ENCODE data around the gene JADE3. TPM values are rescaled to one million over a fixed set of nuclear protein-coding genes. Genes with fewer than 3 reads are reported as not detected.
"Not testable (repeated sequence)": the region's sequence is repeated elsewhere in the genome, so short reads cannot be mapped to it uniquely, and the experiment has no call there.

JADE3 gene
- total RNA-seq, 4 donors from 2014 or later = 2.0 to 10.9 (median 2.9) TPM

DNA sequence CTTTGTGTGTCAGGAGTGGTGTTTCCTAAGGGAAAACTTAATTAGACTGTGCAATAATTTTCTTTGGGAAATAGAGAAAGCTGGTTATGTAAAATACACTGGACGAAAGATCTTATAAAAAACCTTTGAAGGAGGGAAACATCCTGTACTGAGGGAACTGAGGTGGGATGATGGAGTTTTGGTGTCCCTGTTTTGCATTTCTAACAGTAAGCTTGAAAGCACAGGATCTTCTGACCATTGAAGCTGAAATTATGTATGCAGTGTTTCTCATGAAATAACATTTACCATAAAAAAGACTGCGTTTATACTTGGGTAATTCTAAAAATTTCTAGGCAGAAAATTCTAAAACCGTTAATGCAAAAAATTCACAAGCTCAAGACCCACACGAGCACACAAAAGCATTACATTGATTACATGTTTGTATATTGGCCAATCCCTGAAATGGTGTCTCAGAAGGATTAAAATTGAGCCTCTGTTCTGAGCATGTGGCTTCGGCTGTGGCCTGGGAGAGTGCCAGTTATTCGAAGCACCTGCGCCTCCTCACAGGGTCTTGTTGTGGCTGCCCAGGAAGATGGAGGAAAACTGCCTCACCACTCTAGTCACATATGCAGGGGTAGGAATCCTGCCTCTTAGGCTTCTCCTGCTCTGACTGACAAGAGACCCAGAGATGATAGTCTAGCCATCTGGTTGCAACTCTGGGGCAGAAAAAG lies 49.5 kb downstream of the JADE3 start:
- H3K27ac ChIP-seq = no peak overlapping the region
- H3K4me1 ChIP-seq = peaks cover 0 to 3% of the 10 kb centered on the region in 2 donors
- DNase-seq (no peak), ATAC-seq (no peak)
- H3K36me3 ChIP-seq = no peaks in the 10 kb centered on the region
- TF ChIP-seq, protein P1, sequence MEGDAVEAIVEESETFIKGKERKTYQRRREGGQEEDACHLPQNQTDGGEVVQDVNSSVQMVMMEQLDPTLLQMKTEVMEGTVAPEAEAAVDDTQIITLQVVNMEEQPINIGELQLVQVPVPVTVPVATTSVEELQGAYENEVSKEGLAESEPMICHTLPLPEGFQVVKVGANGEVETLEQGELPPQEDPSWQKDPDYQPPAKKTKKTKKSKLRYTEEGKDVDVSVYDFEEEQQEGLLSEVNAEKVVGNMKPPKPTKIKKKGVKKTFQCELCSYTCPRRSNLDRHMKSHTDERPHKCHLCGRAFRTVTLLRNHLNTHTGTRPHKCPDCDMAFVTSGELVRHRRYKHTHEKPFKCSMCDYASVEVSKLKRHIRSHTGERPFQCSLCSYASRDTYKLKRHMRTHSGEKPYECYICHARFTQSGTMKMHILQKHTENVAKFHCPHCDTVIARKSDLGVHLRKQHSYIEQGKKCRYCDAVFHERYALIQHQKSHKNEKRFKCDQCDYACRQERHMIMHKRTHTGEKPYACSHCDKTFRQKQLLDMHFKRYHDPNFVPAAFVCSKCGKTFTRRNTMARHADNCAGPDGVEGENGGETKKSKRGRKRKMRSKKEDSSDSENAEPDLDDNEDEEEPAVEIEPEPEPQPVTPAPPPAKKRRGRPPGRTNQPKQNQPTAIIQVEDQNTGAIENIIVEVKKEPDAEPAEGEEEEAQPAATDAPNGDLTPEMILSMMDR (IDR thresholded peaks at IDR 0.05 in 4 of 5, conservative IDR thresholded peaks at IDR 0.05 in 1 of 5) = no peak
- TF ChIP-seq POLR2A (IDR thresholded peaks at IDR 0.05) = no peak
- intact Hi-C loops (cut with DNase I; ENCODE audit: low total_unique reads) (no loop called here), in situ Hi-C loops (cut with MboI; ENCODE audit: low sequenced_read_pairs in 4 of 4) (no loop called here)
- H3K27me3 ChIP-seq = peaks cover 0 to 6% (median 0%) of the 10 kb centered on the region in 3 donors
- no peaks in the 10 kb centered on the region for H3K9me3 ChIP-seq
- H3K4me3 ChIP-seq = no peak overlapping the region

DNA sequence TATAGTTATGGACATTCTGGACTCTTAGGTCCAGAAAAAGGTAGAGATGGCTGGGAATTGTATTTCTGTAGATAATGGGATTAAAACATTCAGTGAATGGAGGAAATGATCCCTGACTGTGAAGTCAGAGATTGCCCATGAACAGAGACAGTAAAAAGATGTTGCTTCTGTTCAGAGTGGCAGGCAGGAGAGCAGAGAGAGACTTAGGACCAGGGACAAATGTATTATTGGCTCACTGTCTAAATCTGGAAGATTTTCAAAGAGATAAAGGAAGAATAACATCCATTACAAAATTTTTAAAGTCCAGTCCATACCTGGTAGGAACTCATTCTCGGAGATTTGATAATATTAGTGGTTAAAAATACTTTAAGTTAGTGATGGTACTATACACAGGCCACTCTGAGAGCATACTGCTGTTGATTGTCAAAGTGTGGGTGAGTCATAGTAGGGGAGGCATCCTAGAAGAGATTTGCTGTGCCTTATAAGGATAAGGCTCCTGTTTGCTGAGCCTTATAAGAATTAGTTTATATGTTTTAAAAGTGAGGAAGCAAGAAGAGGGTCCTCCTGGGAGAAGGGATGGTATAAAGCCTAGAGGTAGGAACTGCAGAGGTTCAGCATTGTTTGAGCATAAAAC lies 53.0 kb downstream of the JADE3 start:
- H3K27ac ChIP-seq = no peak overlapping the region
- ATAC-seq (no peak), DNase-seq (no peak)
- intact Hi-C loops (cut with DNase I; ENCODE audit: low total_unique reads) (no loop called here), in situ Hi-C loops (cut with MboI; ENCODE audit: low sequenced_read_pairs in 4 of 4) (no loop called here)
- no peak for TF ChIP-seq POLR2A (IDR thresholded peaks at IDR 0.05)
- TF ChIP-seq, protein P1 (IDR thresholded peaks at IDR 0.05 in 4 of 5, conservative IDR thresholded peaks at IDR 0.05 in 1 of 5) = no peak
- H3K4me1 ChIP-seq = no peaks in the 10 kb centered on the region
- no peaks in the 10 kb centered on the region for H3K36me3 ChIP-seq
- H3K27me3 ChIP-seq = peaks cover 0 to 9% (median 0%) of the 10 kb centered on the region in 3 donors
- H3K4me3 ChIP-seq = no peak overlapping the region
- H3K9me3 ChIP-seq = no peaks in the 10 kb centered on the region

DNA sequence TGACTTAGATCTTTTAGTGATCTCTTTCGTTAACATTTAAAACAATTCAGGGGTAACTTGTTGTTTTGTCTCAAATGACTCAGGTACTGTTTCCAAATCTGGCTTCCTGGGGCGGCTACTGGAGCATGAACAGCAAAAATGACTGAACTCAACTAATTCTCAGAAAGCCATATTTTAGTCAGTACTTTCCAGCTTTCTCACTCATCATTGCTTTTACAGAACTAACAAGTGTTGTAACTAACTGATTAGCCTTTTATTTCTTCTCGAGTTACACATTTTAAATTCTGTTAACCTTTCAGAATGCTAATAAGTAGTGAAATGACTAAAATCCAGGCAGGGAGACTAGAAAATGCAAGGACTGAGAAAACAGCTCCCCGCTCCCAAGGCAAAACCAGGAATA lies 55.3 kb downstream of the JADE3 start:
- no peak for DNase-seq

GRCh38 chrX:46977046-46977445 lies 64.8 kb downstream of the JADE3 start:
- in situ Hi-C loops (cut with MboI; ENCODE audit: low sequenced_read_pairs in 4 of 4); intact Hi-C loops (cut with DNase I; ENCODE audit: low total_unique reads); H3K9me3 ChIP-seq; H3K4me1 ChIP-seq; ATAC-seq; H3K27me3 ChIP-seq; H3K4me3 ChIP-seq; DNase-seq; H3K27ac ChIP-seq; H3K36me3 ChIP-seq: not testable (repeated sequence)

More for the DNA sequence above, 55.3 kb downstream of the JADE3 start:
- in situ Hi-C loops (cut with MboI; ENCODE audit: low sequenced_read_pairs in 4 of 4) (no loop called here), intact Hi-C loops (cut with DNase I; ENCODE audit: low total_unique reads) (no loop called here)
- Histone ChIP-seq H3K27ac (no peak overlapping the region), H3K4me1 (no peaks in the 10 kb centered on the region), H3K4me3 (no peak overlapping the region), H3K36me3 (no peaks in the 10 kb centered on the region), H3K27me3 (peaks cover 0 to 9% (median 0%) of the 10 kb centered on the region in 3 donors), H3K9me3 (no peaks in the 10 kb centered on the region)
- TF ChIP-seq, protein P1 (IDR thresholded peaks at IDR 0.05 in 4 of 5, conservative IDR thresholded peaks at IDR 0.05 in 1 of 5) = no peak
- TF ChIP-seq POLR2A (IDR thresholded peaks at IDR 0.05) = no peak
- ATAC-seq = no peak
